Measurements from ENCODE around the gene DOCK10. TPM values are rescaled to one million over a fixed set of nuclear protein-coding genes. Genes with fewer than 3 reads are reported as not detected.

The DOCK10 gene
- total RNA-seq, 6 experiments from 2014 or later, result 61.1 to 78.8 (median 75.8) TPM

- Mint-ChIP-seq H3K27me3 (ENCODE audit: insufficient read depth) (no peaks in the 10 kb centered on the region; the same call in 1 of the 2 replicates), H3K4me1 (ENCODE audit: low read depth) (peaks cover 25% of the 10 kb centered on the region), H3K36me3 (ENCODE audit: low read depth) (no peaks in the 10 kb centered on the region), H3K27ac (no peak overlapping the region), H3K4me3 (no peak overlapping the region), H3K9me3 (peaks cover 5% of the 10 kb centered on the region; the same call in 1 of the 2 replicates)
- no peak for TF ChIP-seq CTCF (IDR thresholded peaks at IDR 0.05)
- no peak for DNase-seq
Observed at GRCh38 chr2:224722770-224723169, 319.5 kb downstream of the DOCK10 start.

GRCh38 chr2:224722250-224722649 lies 320.0 kb downstream of the DOCK10 start:
- DNase-seq, result no peak
- TF ChIP-seq CTCF (IDR thresholded peaks at IDR 0.05), result no peak
- Mint-ChIP-seq H3K4me1 (ENCODE audit: low read depth) (peaks cover 25% of the 10 kb centered on the region), H3K27ac (no peak overlapping the region), H3K9me3 (peaks cover 5% of the 10 kb centered on the region; the same call in 1 of the 2 replicates), H3K4me3 (no peak overlapping the region), H3K36me3 (ENCODE audit: low read depth) (no peaks in the 10 kb centered on the region), H3K27me3 (ENCODE audit: insufficient read depth) (no peaks in the 10 kb centered on the region; the same call in 1 of the 2 replicates)

DNA sequence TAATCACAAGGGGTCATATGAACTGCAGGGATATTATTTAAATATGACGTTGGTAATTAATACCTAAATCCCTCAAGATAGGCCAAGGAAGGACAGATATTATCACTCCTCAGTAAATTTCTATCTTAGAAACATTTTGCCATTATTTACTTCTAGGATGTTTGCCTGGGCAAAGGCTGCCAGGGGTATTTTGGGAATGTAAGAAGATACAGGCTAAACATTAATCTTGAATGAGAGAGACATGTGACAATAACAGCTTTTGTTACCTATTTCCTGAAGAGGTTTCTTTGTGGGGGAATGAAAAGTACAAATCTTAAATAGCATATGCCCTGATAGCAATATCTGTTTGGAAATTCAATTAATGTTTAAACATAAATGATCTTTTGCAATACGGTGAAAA lies 325.3 kb downstream of the DOCK10 start:
- Mint-ChIP-seq H3K36me3 (ENCODE audit: low read depth) (no peaks in the 10 kb centered on the region), H3K4me3 (no peak overlapping the region), H3K4me1 (ENCODE audit: low read depth) (0 out of 2 replicates have a peak, but pooled peaks cover 1% of the 10 kb centered on the region), H3K27me3 (ENCODE audit: insufficient read depth) (peaks cover 8% of the 10 kb centered on the region), H3K27ac (no peak overlapping the region), H3K9me3 (no peaks in the 10 kb centered on the region)
- TF ChIP-seq CTCF (IDR thresholded peaks at IDR 0.05), result no peak
- DNase-seq, result no peak

DNA sequence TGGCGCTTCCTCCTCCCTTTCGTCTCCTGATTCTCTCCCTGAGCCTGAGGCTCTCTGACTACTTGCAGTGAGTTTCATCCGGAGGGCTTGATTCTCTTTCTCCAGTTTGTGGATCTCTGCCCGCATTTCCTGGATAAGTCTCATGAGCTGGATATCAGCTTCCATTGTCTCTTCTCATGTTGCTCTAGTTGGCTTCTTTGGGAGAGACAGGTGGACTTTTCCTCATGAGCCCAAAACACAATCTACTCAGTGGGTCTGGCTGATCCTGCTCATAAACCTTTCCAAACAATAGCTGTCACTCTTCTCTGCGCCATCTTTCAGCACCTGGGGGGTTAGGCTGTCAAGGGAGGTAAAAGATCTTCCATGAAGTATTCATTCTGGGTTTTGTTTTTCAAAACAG lies 326.1 kb downstream of the DOCK10 start, which contains the start of gene CCDC195:
CCDC195 (minus strand) TSS at position 165 of the 400 bp plus-strand sequence; CDS start at position 165, 0 bp downstream.
- H3K36me3 Mint-ChIP-seq (ENCODE audit: low read depth), result no peaks in the 10 kb centered on the region
- no peak within 1 kb of the TSS for H3K27ac Mint-ChIP-seq
- TF ChIP-seq CTCF (IDR thresholded peaks at IDR 0.05), result no peak
- H3K4me1 Mint-ChIP-seq (ENCODE audit: low read depth), result peaks cover 8% of the 10 kb centered on the region; the same call in 1 of the 2 replicates
- no peak for DNase-seq
- peaks cover 8% of the 10 kb centered on the region for H3K27me3 Mint-ChIP-seq (ENCODE audit: insufficient read depth)
- no peaks in the 10 kb centered on the region for H3K9me3 Mint-ChIP-seq
- H3K4me3 Mint-ChIP-seq, result no peak within 1 kb of the TSS

Small RNA genes lying within 50 kb of the gene (microRNA-seq; reads per million reads assigned to microRNA genes)
- gene MIR4439, result not detected
